Central memory CD4-positive, alpha-beta T cell (primary cell): Measurements from ENCODE around the gene JOSD1.

ENCODE experiments used
- DNase-seq: peaks from one replicate; pipeline ENCODE4 v3.0.0; 2022

JOSD1 gene

DNA sequence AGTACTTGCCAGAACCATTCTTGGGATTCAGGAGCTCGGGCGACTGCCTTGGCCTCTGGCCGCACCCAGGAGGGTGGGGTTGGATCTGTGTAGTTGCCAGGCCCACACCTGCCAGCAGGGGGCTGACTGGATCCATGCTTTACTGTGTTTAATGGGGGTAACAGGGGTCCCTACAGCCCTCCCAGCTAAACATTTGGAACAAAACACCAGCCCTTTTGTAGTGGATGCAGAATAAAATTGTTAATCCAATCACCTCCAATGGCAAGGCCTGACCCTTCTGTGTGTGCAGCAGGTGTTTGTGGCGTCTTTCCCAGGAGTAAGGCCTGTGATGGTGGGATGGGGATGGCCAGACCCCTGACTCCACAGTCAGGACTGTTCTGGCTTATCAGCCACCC lies 32.6 kb upstream of the JOSD1 start:
- DNase-seq, result peak; percentile 29

DNA sequence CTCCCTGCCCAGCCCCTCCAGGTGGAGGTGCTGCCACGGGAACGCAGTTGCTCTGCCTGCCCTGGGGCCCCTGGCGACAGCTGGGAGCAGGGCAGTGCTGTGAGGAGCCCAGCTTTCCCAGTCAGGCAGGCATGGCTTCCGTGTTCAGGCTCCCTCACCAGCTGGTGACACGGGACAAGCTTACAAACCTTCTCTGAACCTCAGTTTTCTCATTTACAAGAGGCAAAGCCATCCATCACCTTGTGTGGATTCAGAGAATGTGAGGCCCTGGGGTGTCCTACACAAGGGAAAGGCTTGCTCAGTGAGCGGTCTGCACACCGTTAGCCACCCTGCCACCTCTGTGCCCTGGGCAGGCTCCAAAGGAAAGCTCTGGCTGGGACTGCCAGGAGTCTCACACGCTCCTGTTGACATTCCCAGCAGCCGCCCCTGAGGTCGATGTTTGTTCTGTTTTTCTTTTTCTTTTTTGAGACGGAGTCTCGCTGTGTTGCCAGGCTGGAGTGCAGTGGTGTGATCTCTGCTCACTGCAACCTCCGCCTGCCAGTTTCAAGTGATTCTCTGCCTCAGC lies 31.6 kb upstream of the JOSD1 start:
- no peak for DNase-seq

DNA sequence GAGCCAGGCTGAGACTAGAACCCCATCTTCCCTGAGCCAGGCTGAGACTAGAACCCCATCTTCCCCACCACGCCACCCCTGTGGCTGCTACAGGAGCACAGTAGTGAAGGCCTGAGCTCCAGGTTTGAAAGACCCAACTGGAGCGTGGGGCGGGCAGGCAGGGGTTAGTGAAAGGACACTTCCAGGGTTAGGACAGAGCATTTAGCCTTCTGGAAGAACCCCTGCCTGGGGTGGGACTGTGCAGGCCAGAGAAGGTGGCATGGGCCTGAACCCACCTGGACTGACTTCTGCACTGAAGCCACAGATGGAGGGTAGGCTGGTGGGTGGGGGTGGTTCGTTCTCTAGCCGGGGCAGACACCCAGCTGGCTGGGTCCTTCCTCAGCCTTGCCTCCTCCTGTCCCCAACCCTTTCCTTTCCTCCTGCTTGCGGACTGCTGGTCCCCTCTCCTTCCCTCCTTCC lies 31.0 kb upstream of the JOSD1 start:
- no peak for DNase-seq

DNA sequence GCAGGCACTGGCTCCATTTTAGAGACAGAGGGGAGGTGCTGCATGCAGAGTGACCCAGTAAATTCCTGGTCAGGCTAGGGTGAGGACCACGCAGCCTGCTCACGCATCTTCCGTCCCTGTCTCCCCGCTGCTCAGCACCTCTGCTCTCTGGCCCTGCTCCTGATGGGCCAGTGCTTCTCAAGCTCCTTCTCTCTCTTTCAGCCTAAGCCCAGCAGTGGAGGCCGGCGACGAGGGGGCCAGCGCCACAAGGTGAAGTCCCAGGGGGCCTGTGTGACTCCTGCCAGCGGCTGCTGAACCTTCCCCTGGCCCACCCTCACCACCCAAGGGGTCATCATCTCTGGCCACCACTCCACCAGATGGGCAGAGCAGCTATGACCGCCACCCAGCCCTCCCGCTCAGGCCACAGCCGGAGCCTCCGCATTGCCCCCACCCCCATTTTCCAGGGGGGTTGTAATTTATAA lies 29.7 kb upstream of the JOSD1 start:
- no peak for DNase-seq

DNA sequence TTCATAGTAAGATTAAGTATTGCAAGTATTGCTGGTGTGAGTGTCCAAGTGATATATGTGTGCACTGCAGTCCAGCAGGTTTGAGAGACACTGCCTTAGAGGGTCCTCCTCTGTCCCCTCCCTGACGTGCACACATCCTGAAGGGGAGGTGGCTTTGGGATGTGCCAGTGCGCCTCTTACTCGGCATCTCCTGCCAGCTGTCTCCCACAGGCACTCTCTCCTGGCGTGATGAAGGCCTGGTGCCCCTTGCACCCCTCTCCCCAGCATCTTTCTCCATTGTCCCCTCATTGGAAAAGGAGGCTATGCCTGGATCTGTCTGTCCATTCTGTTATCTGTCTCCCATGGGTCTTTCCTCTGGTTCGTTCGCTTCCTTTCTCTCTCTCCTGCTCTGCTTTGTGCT lies 29.2 kb upstream of the JOSD1 start:
- no peak for DNase-seq

DNA sequence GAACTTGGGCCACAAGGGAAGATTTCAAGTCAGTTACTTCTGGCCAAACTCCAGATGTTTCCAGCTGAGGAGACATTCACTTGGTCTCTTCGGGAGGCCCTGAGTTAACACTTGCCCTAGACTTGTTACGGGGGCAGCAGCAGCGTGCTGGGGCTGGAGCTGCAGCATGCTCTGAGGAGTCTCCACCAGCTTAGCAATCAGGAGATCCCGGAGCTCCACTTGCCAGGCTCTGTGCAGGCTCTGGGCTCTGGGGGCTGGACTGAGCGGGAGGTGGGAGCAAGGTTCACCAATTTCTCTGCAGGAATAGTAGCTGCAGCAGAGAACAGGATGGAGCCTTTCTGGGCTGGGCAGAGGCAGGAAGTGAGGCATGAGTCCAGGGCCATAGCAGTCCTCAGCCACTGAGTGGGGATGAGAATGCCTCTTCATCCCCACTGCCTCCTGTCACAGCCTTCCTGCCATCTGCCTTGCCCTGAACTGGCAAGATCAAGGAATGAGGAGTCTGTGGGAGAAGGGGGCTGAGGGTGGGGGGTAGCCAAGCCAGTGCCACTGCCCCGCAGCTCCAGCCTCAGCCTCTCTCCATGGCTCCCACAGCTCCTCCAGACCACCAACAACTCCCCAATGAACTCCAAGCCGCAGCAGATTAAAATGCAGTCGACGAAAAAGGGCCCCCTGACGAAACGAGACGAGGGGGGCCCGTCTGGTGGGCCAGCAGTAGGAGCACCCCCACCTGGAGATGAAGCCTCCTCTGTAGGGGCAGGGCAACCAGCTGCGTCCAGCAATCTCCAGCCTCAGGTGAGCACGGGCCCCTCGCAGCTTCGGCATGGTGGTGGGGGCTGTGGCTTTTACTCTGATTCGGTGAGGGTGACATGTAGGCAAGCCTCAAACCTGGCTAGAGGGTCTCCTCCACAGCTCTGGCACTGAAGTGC lies 28.4 kb upstream of the JOSD1 start:
- no peak for DNase-seq

DNA sequence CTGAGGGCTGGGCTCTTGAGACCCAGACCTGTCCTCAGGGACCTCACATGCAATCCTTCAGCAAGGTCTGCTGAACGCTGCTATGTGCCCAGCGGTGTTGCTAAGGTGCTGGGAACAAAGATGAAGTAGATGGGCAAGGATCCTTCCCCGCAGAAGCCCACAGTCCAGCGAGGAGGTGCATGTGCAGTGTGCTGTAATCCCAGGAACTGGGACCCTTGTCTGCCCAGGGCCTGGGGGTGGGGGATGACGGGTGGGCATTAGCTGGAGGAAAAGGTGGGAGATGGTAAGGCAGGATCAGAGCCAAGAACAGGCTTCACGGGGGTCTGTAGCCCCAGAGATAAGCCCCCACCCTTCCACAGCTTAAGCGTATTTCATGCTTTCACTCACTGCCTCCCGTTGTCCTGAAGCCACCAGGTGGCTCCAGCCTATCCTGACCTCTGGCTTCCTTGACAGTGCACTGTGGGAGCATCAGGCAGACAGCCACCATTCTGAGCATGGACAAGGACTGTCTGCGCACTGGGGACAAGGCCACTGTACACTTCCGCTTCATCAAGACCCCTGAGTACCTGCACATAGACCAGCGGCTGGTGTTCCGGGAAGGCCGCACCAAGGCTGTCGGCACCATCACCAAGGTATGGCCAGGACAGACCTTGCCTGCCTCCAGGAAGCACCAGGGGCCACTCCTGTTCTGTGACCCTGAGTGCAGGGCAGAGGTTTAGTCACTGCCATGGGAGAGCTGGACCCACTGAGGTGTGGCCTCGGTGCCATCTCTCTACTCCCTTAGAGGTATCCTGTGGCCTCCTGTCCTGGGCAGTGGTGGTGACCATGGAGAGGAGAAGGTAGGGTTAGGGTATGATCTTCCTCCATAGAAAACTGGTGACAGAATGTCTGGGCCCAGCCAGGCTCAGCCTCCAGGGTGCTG lies 27.0 kb upstream of the JOSD1 start:
- no peak for DNase-seq

DNA sequence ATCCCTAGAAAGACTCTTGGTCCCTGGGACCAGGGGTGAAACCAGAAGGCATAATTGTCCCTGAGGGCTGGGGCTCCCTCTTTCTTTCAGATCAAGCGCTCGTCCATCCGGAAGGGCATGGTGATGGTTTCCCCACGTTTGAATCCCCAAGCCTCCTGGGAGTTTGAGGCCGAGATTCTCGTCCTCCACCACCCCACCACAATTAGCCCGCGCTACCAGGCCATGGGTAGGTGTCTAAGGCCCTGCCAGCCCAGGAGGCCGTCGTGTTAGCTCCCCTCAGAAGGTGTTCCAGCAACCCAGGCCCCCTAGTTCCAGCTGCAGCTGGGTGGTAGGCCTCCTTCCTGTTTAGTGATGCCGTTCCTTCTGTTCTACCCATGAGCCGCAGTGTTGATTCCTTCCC lies 26.4 kb upstream of the JOSD1 start:
- DNase-seq, result no peak

DNA sequence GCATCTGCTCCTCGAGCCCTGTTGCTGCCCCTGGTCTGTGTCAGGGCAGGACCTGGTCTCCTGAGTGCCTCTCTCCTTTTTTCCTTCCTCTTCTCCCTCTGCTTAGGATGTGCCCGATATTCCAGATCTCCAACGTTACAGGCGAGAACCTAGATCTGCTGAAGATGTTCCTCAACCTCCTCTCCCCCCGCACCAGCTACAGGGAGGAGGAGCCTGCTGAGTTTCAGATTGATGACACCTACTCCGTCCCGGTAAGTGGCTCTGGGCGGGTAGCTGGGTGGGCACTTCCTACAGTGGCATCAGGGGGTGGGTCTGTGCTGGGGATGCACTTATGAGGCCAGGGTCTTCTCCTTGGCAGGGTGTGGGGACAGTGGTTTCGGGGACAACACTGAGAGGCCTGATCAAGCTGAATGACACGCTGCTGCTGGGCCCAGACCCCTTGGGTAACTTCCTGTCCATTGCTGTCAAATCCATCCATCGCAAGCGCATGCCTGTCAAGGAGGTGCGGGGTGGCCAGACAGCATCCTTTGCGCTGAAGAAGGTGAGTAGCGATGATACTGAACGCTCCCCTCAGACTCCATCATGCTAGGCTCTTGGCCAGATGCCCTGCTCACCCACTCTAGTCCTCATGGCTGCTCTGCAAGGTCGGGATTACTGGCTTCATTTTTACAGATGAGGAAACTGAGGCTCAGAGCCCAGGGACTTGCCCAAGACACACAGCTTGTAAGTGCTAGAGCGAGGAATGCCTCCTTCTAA lies 25.3 kb upstream of the JOSD1 start:
- no peak for DNase-seq

DNA sequence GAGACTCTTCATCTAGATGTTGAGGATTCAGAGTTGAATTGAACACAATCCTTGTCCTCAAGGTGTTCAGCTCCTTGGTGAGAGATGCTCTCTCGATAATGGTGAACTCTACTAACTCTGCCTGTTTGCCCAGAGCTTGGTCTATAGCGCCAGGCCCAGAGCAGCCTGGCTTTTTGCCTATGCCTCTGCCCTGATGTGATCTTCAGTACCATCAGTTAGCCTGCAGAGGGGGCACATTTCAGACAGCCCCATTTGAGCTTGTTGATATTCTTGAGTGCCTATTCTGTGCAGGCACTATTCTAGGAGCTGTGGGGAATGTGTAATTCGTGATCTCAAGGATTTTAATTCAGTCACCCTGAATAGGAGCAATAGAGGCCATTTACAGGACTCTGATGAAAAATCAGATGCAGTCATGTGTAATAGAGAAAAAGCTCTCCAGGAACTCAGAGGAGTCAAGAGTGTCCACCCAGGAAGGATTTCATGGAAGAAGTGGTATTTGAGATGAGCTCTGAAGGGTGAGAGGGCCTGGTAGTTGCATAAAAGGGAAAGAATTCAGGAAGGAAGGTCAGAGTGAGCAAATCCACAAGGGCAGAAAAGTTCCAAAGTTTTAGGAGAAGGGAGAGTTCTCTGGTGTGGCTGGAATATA lies 24.3 kb upstream of the JOSD1 start:
- DNase-seq, result peak; percentile 38

DNA sequence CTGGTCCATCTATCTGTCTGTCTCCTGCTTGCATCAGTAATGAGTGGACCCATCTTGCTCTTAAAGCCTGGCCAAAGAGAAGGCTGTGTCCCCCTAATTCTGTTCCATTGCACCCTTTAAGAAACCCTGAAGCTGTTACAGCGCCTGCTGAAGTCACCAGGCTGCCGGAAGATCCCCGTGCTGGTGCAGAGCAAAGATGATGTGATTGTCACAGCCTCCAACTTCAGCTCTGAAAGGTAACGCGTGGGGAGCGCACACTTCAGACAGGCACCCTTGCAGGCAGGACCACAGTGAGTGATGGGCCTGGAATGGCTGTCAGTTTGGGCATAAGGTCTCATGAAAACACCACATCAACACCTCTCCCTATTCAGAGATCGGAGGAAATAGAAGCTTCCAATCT lies 23.4 kb upstream of the JOSD1 start:
- no peak for DNase-seq

DNA sequence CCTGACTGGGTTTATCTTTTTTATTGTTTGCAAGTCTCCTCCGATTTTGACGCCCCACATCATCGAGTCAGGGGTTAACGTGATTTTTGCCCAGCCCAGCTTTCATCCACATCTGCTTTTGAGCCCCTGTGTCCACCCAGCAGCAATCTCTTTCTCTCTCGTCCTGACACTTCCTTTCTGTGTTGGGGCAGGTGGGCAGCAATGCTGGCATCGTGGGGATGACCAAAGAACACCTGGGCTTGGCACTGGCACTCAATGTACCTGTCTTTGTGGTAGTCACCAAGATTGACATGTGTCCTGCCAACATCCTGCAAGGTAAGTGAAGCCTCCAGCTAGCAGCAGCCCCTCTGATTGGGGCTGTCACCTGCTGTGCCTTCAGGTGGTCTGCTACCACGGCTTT lies 20.8 kb upstream of the JOSD1 start:
- DNase-seq, result no peak

DNA sequence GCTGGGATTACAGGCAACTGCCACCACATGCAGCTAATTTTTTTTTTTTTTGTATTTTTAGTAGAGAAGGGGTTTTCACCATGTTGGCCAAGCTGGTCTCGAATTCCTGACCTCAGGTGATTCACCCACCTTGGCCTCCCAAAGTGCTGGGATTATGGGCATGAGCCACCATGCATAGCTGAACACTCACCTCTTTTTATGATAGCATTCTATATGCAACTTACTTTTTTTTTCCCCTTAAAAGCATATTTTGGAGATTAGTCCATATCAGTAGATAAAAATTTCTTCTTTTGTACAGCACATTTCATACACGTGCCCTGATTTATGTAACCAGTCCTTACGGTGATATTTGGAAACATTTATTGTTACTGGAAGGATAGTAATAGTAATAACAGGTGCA lies 19.6 kb upstream of the JOSD1 start:
- DNase-seq, result no peak

DNA sequence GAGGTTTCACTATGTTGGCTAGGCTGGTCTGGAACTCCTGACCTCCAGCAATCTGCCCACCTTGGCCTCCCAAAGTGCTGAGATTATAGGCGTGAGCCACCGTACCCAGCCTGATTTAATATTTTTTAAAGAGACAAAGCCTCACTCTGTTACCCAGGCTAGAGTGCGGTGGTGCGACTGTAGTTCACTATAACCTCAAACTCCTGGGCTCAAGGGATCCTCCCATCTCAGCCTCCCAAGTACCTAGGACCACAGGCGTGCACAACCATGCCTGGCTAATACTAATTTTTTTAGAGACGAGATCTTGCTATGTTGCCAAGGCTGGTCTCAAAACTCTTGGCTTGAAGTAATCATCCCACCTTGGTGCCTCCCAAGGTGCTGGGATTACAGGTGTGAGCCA lies 18.5 kb upstream of the JOSD1 start:
- DNase-seq, result no peak

DNA sequence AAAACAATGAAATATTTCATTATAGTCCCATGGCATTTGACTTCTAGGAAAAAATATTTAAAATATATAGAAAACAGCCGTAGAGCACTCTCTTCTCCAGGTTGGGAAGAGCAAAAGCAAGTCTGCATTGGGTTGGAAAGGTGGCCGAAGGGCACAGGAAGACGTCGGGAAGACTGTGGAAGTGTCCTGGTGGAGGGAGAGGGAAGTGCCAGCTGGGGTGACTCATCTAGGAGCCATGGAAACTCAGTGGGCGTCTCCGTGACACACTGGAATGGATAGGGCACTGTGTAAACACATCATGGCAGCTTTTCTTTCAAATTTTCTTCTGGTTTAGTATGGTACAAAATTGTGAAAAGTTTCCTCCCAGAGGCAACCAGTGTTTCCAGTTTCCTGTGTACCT lies 17.7 kb upstream of the JOSD1 start:
- no peak for DNase-seq

DNA sequence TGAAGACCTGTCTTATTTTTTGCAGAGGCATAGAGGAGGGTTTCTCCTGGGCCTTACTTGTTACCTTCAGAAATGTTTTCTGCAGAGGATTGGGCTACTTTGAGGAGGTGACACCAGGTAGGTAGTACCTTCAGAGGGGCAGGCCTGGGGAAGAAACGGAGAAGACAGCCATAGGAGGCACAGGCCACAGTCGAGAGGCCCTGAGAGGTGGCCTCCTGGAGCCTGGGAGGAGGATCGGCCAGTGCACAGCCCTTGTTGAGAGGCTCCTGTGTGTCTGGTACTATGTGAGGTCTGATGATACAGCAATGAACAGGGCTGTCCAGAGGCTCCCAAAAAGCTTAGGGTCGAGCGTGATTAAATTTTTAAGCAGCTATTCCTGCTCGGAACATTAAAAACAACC lies 16.5 kb upstream of the JOSD1 start:
- DNase-seq, result no peak

DNA sequence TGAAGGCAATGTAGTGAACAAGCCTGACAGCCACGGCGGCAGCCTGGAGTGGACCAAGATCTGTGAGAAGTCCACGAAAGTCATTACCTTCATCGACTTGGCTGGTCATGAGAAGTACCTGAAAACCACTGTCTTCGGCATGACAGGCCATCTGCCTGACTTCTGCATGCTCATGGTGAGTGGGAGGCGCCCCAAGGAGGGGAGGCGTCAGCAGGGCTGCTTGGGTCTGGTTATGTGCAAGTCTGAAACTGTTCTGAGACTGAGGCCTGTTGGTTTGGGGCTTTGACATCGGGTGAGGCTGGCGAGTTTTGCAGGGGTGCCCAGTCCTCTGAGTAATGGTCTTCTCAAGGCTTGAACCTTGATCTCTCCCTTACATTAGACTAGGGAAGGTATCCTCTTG lies 16.1 kb upstream of the JOSD1 start:
- no peak for DNase-seq

DNA sequence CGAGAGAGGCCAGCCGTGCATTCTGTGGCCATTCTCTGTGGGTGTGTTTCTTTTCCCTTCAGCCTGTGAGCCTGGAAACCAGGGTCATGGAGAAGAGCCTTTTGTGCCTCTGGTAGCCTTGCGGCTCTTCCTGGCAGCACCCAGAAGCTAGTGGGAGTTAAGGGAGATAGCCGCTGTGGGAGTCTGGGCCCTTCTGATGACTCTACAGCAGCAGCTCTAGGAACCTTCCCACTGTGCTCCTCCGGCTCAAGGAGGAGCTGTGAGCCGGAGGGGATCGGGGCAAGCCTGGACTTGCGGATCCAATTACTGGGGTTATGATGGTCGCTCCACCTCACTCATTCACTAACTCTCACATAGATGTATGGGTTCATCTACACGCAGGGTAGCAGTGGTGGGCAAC lies 15.5 kb upstream of the JOSD1 start:
- no peak for DNase-seq

DNA sequence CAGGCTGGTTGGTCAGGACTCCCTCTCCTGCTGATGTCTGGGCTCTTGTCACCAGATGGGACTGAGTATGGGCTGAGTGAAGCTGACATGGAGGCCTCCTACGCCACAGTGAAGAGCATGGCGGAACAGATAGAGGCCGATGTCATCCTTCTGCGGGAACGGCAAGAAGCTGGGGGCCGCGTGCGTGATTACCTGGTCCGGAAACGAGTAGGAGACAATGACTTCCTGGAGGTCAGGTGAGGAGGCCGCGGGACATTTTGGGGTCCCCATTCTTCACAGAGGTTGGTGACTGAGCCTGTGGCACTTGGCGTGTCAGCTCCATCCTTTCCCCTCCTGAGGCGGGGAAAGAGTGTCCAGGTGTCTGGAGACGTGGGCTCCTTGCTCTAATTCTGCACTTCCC lies 15.1 kb upstream of the JOSD1 start:
- DNase-seq, result no peak

DNA sequence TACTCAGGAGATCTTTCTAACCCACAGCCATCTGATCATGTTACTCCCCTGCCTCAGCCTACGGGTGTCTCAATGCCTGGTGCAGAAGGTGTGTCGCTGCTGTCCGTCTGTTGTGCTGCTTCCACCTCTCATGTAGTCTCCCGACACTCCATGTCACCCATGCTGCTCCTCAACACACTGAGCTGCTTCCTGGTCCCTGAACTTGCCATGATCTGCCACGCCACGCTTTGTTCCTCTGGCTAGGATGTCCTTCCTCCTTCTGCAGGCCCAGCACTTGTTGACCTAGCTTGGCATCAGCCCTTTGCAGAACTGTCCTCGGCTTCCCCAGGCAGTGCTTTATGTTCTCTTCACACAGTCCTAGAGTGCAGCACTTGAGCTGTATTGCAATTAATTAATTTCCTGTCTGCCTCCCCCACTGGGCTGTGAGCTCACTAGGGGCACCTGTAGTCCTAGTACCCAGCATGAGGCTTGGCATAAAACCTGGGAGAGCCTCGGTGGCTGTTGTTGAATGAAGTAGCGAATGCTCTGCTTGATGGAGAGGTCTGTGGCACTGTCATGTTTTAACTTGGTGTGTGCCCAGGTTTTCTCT lies 14.5 kb upstream of the JOSD1 start:
- no peak for DNase-seq

DNA sequence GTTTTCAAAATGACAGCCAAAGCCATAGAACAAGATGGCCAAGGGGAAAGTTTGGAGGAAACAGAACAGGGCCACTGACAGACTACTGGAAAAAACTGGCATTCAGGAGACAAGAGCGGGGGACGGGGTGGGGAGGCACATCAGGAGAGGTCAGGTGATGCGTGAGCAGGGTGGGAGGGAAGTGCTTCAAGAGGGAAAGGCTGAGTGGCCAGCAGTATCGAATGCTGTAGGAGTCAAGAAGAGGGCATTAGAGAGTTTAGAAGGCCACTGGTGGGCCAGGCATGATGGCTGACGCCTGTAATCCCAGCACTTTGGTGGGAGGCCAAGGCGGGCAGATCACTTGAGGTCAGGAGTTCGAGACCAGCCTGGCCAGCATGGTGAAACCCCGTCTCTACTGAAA lies 13.2 kb upstream of the JOSD1 start:
- DNase-seq, result no peak
